K562 (cell line): ENCODE data around the gene ERFL. TPM values are rescaled to one million over a fixed set of nuclear protein-coding genes. Genes with fewer than 3 reads are reported as not detected.

Source experiments
- ATAC-seq: fragments of 200-7000 bp; cut with Tn5 transposase; 3 replicates; pipeline ENCODE4 v1.9.1; 2020; ENCODE audit warnings: moderate library complexity
- BruUV-seq: library from RNA; stranded (reverse); fragments of 400-500 nt; replicated peaks from 2 replicates; lab custom pipeline; 2021; lab: Mats Ljungman, UMichigan
- CTCF ChIA-PET: fragments of 300-600 bp; formaldehyde crosslinking; extraction: SDS; loops from one replicate; lab custom pipeline; 2021; ENCODE audit warnings: low intra/inter-chr PET ratio; lab: Yijun Ruan, JAX
- POLR2A ChIA-PET: fragments of 300-600, 350-650 bp; sonication (Branson Sonifier 250); formaldehyde crosslinking; extraction: SDS; loops from one replicate; lab custom pipeline; 2021; ENCODE audit warnings: antibody characterized with exemption, inconsistent platforms; lab: Yijun Ruan, JAX
- DNase-seq, 4 experiments: peaks; one replicate each; pipeline versions ENCODE4 v3.0.0 to v3.0.0-alpha.2; 2011 to 2018; ENCODE audit warnings: low spot score in 3 of 4, mixed read lengths in 3 of 4; ENCODE audit errors: extremely low read depth in 1 of 4
- FAIRE-seq: peaks from 2 replicates; lab custom pipeline; 2011; peaks lifted over from hg19 to GRCh38; lab: Jason Lieb, UNC
- H2AFZ ChIP-seq: 2 replicates; pipeline ENCODE4 v1.6.0; 2011; ENCODE audit warnings: low read depth, low read length, control low read depth, inconsistent platforms
- H3K27ac ChIP-seq: fragments of 200-600 bp; 3 replicates; pipeline ENCODE4 v1.8.0; 2011; ENCODE audit warnings: low read depth, mild to moderate bottlenecking, control low read depth, inconsistent platforms, low read length, moderate library complexity, mixed read lengths; ENCODE audit errors: extremely low read depth
- H3K27me3 ChIP-seq, 2 experiments: fragments of 300-600 bp in 1 of 2; 2 replicates in 1 of 2; 3 replicates in 1 of 2; pipeline versions ENCODE4 v1.6.0 to v1.8.0; 2011; ENCODE audit warnings: inconsistent platforms in 2 of 2, low read length in 2 of 2, mild to moderate bottlenecking in 1 of 2, mixed read lengths in 1 of 2, moderate library complexity in 1 of 2; ENCODE audit not compliant: control insufficient read depth in 2 of 2, insufficient read depth in 2 of 2
- H3K36me3 ChIP-seq: fragments of 300-600 bp; 3 replicates; pipeline ENCODE4 v1.8.0; 2011; ENCODE audit warnings: mild to moderate bottlenecking, low read length, inconsistent platforms; ENCODE audit not compliant: control insufficient read depth, insufficient read depth
- H3K4me1 ChIP-seq, 2 experiments: fragments of 200-600 bp in 1 of 2; replicated peaks in 1 of 2; 2 replicates in 1 of 2; 3 replicates in 1 of 2; pipeline versions ENCODE4 v1.5.1 to v1.8.0; 2011; ENCODE audit warnings: inconsistent platforms in 2 of 2, low read length in 2 of 2, mild to moderate bottlenecking in 1 of 2, mixed read lengths in 1 of 2, moderate library complexity in 1 of 2; ENCODE audit not compliant: control insufficient read depth in 2 of 2, insufficient read depth in 2 of 2
- H3K4me2 ChIP-seq: 2 replicates; pipeline ENCODE4 v1.6.1; 2011; ENCODE audit warnings: low read length, control low read depth, inconsistent platforms, mixed read lengths; ENCODE audit not compliant: insufficient read depth
- H3K4me3 ChIP-seq: fragments of 200-600 bp; sonication (generic), shearing (Covaris generic); 2 replicates; pipeline ENCODE4 v1.5.1; 2016; ENCODE audit warnings: control low read depth, inconsistent platforms
- H3K79me2 ChIP-seq: fragments of 200-600 bp; 3 replicates; pipeline ENCODE4 v1.8.0; 2011; ENCODE audit warnings: low read length, inconsistent platforms; ENCODE audit not compliant: control insufficient read depth, insufficient read depth
- H3K9ac ChIP-seq, 2 experiments: 2 replicates each; pipeline versions ENCODE4 v1.6.0 to v1.6.1; 2011; ENCODE audit warnings: low read depth in 2 of 2, low read length in 2 of 2, control low read depth in 1 of 2, inconsistent platforms in 1 of 2, mild to moderate bottlenecking in 1 of 2, mixed read lengths in 1 of 2; ENCODE audit not compliant: insufficient read depth in 1 of 2
- H3K9me1 ChIP-seq: one replicate; pipeline ENCODE4 v1.6.0; 2011; ENCODE audit warnings: inconsistent platforms, mild to moderate bottlenecking, low read length, moderate library complexity; ENCODE audit not compliant: control insufficient read depth, insufficient read depth
- H3K9me3 ChIP-seq: replicated peaks from 2 replicates; pipeline ENCODE4 v1.5.1; 2011; ENCODE audit warnings: low read depth, low read length, inconsistent platforms; ENCODE audit not compliant: control insufficient read depth, insufficient read depth
- H4K20me1 ChIP-seq: replicated peaks from 2 replicates; pipeline ENCODE4 v1.6.1; 2011; ENCODE audit warnings: low read length, inconsistent platforms, mixed read lengths; ENCODE audit not compliant: control insufficient read depth, insufficient read depth
- CAMTA2 ChIP-seq: fragments of 250-450 bp; sonication (Bioruptor Pico); conservative IDR thresholded peaks from 2 replicates; pipeline ENCODE4 v1.5.1; 2022
- E2F3 ChIP-seq: fragments of 250-450 bp; sonication (Bioruptor Pico); IDR thresholded peaks from 2 replicates; pipeline ENCODE4 v1.4.0; 2020; ENCODE audit warnings: mild to moderate bottlenecking
- IRF2 ChIP-seq: sonication (generic); formaldehyde crosslinking; IDR thresholded peaks from 2 replicates; pipeline ENCODE4 v1.8.1; 2022; ENCODE audit warnings: mild to moderate bottlenecking, missing genetic modification reagents
- KDM1A ChIP-seq, 2 experiments: fragments of 450-650 bp; IDR thresholded peaks; 2 replicates each; pipeline ENCODE4 v1.6.1; 2016; ENCODE audit warnings: mild to moderate bottlenecking in 2 of 2
- PURB ChIP-seq: sonication (generic); formaldehyde crosslinking; IDR thresholded peaks from 2 replicates; pipeline ENCODE4 v1.9.0; 2021; ENCODE audit warnings: low read depth, mild to moderate bottlenecking, missing genetic modification reagents
- SIN3B ChIP-seq: fragments of 450-650 bp; IDR thresholded peaks from 2 replicates; pipeline ENCODE4 v1.6.1; 2017; ENCODE audit warnings: low read depth, mild to moderate bottlenecking, moderate library complexity
- WGBS: fragments of 100-300 bp; shearing (Covaris generic); methylation state at CpG from one replicate; pipeline ENCODE4 v1.1.6; 2016; ENCODE audit warnings: low coverage, mixed read lengths; ENCODE audit not compliant: insufficient coverage; ENCODE audit errors: missing lambda C conversion rate; 5-methylcytosine and 5-hydroxymethylcytosine counted together
- in situ Hi-C: fragments of 300-500 bp; cut with MboI; formaldehyde crosslinking; loops from 4 replicates; pipeline ENCODE4 v1.15.0; 2018; ENCODE audit warnings: inconsistent platforms, mixed read lengths
- intact Hi-C: fragments of 100-400 bp; cut with micrococcal nuclease; formaldehyde crosslinking; loops from 2 replicates; pipeline ENCODE4 v1.14.2; 2022
- polyA plus RNA-seq, 8 experiments: library from polyadenylated mRNA; depleted of rRNA in 4 of 8; stranded (reverse) in 5 of 8; unstranded in 3 of 8; fragments of >200 nt; fragmentation: Nextera tagmentation in 2 of 8; fragmentation: Illumina TruSeq in 1 of 8; extraction: Ambion mirVana in 2 of 8; extraction: Trizol in 1 of 8; gene quantifications; 2 replicates each; pipeline versions ENCODE4 v1.2.1 to v1.2.3, GENCODE V29; 2011 to 2014; ENCODE audit warnings: inconsistent platforms in 1 of 8, missing spikeins in 1 of 8
- total RNA-seq, 7 experiments: library from RNA; depleted of rRNA in 6 of 7; stranded (reverse); fragments of >200 nt in 6 of 7; fragmentation: Illumina TruSeq in 2 of 7; extraction: Trizol in 2 of 7; gene quantifications; 2 replicates each; pipeline versions ENCODE4 v1.2.1 to v1.2.3, GENCODE V29; 2011 to 2021; ENCODE audit warnings: low replicate concordance in 1 of 7

ERFL gene
- total and polyA plus RNA-seq, 9 of the 15 experiments (the other 6 are each of a cell fraction or from before 2014, with no cell fraction given), result 0.07 to 0.75 (median 0.32) TPM; not detected in 4

DNA sequence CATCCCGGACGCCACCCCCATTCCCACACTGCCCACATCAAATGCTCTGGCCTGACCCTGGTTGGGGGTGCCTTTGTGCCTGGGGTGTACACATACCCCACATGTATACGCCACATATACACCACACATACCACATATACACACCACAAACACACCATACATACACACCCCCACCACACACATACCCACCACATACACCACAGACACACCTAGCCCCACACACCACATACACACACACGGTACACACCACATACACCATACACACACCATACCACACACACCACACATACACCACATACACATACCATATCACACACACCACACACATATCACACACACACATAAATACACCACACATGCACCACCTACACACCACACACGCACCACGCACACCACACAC lies 10.2 kb downstream of the ERFL start:
- Histone ChIP-seq H3K4me3 (no peak overlapping the region), H3K9me1 (no peaks in the 10 kb centered on the region), H4K20me1 (peaks cover 8% of the 10 kb centered on the region; the same call in 1 of the 2 replicates), H3K27me3 (peaks cover 20 to 47% of the 10 kb centered on the region in 2 experiments), H3K36me3 (no peaks in the 10 kb centered on the region), H3K4me2 (no peak overlapping the region), H3K79me2 (no peaks in the 10 kb centered on the region), H3K4me1 (peaks cover 0 to 36% of the 10 kb centered on the region in 2 experiments; a peak in 3 of 5 replicates), H3K9ac (no peak overlapping the region), H3K9me3 (no peaks in the 10 kb centered on the region; the same call in 1 of the 2 replicates), H2AFZ (no peak overlapping the region), H3K27ac (no peak overlapping the region)
- TF ChIP-seq KDM1A (IDR thresholded peaks at IDR 0.05) (peak in 1 of 2 experiments; percentile 91; a peak in 2 of 4 replicates), PURB (CRISPR knock-in tag) (no peak), E2F3 (CRISPR knock-in tag) (no peak)
- intact Hi-C loops (no loop called here), in situ Hi-C loops (no loop called here)
- WGBS, result 18% methylated on average over 6 of the region's 6 CpGs
- ChIA-PET POLR2A (no interaction called here), CTCF (no interaction called here)
- no TSS peak for BruUV-seq
- no peak for ATAC-seq
- no peak for DNase-seq
- FAIRE-seq, result no peak

DNA sequence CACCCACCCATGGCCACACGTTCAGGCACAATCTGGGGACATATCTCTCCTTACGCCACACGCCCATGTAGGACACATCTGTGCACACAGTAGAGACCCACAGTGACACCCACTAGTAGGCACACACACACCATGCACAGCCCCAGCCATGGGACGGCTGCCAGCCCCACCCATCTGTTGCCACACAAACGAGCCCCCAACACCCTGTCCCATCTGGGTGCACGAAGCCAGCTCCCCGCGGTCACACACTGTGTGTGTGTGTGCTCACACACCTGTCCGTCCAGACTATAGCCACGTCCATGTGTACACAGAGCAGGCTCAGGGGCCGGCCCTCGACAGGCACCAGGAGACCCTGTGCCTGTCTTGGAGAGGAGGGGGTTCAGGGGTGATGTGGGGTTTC lies 10.6 kb downstream of the ERFL start:
- no peak for ATAC-seq
- intact Hi-C loops, result no loop called here
- Histone ChIP-seq H3K27ac (no peak overlapping the region), H3K27me3 (peaks cover 23 to 47% of the 10 kb centered on the region in 2 experiments), H2AFZ (no peak overlapping the region), H4K20me1 (peaks cover 8% of the 10 kb centered on the region; the same call in 1 of the 2 replicates), H3K4me2 (no peak overlapping the region), H3K9me3 (no peaks in the 10 kb centered on the region; the same call in 1 of the 2 replicates), H3K4me1 (peaks cover 0 to 37% of the 10 kb centered on the region in 2 experiments; a peak in 3 of 5 replicates), H3K9me1 (no peaks in the 10 kb centered on the region), H3K36me3 (no peaks in the 10 kb centered on the region), H3K79me2 (no peaks in the 10 kb centered on the region), H3K9ac (no peak overlapping the region), H3K4me3 (no peak overlapping the region)
- FAIRE-seq, result no peak
- WGBS, result 36% methylated on average over 12 of the region's 12 CpGs
- TF ChIP-seq CAMTA2 (CRISPR knock-in tag), result no peak
- TF ChIP-seq IRF2 (CRISPR knock-in tag), result no peak
- no peak for TF ChIP-seq SIN3B
- ChIA-PET CTCF (no interaction called here), POLR2A (no interaction called here)
- DNase-seq, result no peak
- BruUV-seq, result no TSS peak
- in situ Hi-C loops, result no loop called here
